Right kidney (tissue), 9 donors: Measurements from ENCODE around the gene SLC35G2.
"Not testable (repeated sequence)": the region's sequence is repeated elsewhere in the genome, so short reads cannot be mapped to it uniquely, and the experiment has no call there.

Source experiments
- DNase-seq: peaks from one replicate; pipeline ENCODE4 v3.0.0-alpha.2; 2016
- long read RNA-seq, 8 donors: transcript quantifications; one replicate each; lab custom pipeline, GENCODE V29; 2026

SLC35G2 gene
- long read RNA-seq, donor 1, partial matches to known transcripts: 0 of 1 reads
- long read RNA-seq, donor 1, other reads (novel, unspliced or antisense): 0 of 1 reads
- long read RNA-seq, donor 2: 0 reads
- long read RNA-seq, donor 3, partial matches to known transcripts: 0 of 2 reads
- long read RNA-seq, donor 3, other reads (novel, unspliced or antisense): 0 of 2 reads
- long read RNA-seq, donor 4, partial matches to known transcripts: 0 of 1 reads
- long read RNA-seq, donor 4, other reads (novel, unspliced or antisense): 0 of 1 reads
- long read RNA-seq, donor 5, partial matches to known transcripts: 0 of 8 reads
- long read RNA-seq, donor 5, other reads (novel, unspliced or antisense): 7 of 8 reads
- long read RNA-seq, donor 6, partial matches to known transcripts: 0 of 1 reads
- long read RNA-seq, donor 6, other reads (novel, unspliced or antisense): 0 of 1 reads
- long read RNA-seq, donor 7: 0 reads
- long read RNA-seq, donor 8, partial matches to known transcripts: 0 of 1 reads
- long read RNA-seq, donor 8, other reads (novel, unspliced or antisense): 0 of 1 reads

DNA sequence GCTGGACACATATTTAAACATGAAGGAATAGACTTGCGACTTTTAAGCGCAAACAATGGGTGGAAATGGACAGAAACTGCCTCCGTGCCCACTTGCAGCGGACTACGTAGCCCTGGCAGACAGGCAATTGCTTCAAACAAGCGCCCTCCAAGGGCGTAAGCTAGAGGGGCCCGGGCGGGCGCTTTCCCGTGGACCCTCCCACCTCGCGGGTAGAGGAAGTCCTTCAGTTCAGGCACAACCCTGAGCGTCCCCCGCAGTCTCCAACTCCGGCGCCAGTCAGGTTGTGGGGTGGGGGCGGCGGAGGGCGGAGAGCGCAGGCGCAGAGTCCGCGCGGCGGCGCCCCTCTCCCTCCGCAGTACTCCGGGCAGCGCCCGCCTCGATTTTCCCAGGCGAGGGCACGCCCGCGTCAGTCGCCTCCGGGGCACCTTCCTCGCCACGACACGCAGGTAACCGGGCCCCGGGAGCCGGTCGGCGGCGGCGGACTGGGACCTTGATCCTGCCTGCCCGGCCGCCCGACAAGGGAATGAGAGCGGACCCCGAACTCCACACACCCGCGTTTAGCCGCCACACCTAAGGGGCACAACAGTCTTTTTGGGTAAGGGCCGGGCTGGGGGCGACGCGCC is at the start of gene SLC35G2:
Gene SLC35G2 (plus strand): TSS at position 358 of the 623 bp plus-strand sequence. CDS start 35,335 bp downstream, outside the sequence.
- peak; percentile 81 for DNase-seq

DNA sequence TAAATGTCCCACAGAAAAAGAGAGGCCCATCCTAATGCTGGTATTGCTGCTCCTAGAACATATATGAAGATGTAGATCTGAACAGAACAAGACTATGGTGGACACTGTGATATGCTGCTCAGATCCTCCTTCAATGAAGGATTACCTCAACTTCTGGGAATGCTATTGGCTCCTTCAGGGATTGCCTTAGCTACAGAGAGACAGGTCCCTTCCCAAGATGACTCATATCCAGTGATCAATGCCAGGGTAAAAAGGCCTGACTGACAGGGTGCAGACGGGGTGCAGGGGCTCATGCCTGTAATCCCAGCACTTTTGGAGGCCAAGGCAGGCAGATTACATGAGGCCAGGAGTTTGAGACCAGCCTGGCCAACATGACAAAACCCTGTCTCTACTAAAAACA is 46.2 kb upstream of the SLC35G2 start:
- DNase-seq: no peak

DNA sequence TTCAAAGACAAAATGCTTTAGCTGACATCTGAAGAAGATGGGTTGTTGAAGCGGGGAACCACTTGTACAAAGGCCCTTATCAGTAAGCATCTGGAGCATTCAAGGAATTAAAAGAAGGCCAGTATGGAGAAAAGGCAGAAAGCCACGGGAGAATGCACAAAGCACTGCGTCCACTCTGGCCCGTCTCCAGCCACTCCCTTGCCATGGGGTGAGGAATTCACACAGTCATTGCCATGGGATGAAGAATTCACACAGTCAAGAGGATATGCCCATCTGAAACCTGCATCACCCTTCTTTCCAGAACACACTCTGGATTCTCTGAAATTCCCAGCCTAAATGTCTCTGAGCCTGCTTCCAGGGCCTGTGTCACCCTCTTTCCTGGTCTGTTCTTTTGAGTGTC is 40.1 kb upstream of the SLC35G2 start:
- DNase-seq: no peak

DNA sequence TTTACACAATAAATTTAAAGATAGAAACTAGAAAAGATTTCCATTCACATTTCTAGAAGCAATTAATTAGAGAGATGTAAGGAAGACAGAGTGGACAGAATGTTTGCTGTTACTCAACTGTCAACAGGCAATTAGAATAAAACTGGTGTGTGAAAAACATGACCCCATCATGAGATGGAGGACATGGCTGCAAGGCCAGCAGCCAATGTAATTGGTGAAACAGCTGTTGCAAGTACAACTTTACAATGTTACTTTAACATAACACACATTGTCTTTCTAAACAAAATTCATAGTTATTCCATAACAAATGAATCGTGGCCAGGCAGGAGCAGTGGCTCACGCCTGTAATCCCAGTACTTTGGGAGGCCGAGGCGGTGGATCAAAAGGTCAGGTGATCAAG is 38.2 kb upstream of the SLC35G2 start:
- DNase-seq: no peak

DNA sequence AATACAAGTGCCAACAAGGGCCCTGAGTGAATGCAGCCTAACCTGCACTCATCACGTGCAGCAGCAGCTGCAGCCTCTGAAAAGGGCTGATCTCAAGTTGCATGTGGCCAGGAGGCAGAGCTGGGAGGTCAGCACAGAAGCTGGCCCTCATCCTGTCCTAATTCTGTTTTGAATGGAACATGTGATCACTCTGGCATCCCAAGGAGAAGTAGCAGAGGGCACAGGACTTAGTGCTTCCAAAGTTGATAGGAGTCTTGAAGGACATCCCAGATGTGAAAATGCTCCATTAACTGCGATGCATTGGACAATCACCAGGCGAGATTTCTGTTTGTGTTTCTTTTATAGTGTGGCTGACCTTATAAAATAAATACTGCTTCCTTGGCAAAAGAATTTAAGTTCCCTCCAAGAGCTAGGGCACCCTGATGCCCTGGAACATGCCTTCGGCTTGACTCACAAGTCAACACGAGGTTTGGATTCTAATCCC is 35.2 kb upstream of the SLC35G2 start:
- no peak for DNase-seq

DNA sequence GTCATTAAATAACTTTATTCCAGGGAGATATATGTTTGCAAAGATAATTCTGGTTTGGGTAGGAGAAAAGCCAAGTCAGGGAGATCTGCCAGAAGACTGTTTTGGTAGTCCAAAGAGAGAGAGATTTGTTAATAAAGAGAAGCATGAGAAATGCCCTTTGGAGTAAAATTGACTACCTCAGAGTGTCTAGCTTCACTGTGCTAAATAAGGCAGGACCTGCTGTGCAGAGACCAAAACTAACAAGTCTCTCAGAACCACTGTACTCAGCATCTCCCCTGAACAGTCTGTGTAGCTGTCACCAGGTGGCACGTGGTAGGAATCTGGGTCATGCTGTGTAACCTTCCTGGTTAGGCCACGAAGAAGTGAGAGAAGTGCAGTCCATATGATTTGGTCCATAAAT is 31.6 kb upstream of the SLC35G2 start:
- DNase-seq: no peak

DNA sequence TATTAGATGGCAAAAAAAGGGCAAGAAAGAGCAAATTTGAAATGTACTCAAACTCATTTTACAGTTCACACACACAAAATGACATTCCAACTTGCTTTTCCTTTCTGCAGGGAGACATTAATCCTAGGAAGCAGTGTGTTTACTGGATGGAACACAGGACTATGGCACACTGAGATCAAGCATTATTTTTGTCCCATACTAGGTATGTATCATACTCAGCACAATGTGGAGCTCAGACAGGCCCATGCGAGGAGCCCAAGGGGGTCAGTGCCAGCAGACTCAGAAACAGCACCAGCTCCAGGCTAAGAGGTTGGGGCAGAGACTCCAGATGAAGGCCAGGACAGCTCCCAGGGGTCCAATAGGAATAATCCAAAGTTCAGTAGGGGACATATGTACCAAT is 30.8 kb upstream of the SLC35G2 start:
- no peak for DNase-seq

DNA sequence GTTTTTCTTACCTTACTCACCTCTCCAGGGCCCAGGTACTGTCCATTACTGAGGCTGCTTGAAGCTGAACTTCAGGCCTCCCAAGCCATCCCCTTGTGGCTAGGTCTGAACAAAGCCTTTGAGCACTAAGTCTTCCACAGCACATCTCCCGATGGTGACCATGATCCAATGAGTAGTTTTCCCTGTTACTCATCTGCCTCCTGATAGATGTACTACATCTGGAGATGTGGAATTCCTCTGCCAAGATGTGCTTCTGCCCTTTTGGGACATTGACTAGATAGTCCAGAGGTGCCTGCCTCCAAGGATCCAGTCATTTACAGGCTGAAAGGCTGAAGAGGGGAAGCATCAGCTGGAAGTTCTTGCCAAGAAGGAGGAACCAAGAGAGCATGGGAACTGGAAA is 28.9 kb upstream of the SLC35G2 start:
- no peak for DNase-seq

DNA sequence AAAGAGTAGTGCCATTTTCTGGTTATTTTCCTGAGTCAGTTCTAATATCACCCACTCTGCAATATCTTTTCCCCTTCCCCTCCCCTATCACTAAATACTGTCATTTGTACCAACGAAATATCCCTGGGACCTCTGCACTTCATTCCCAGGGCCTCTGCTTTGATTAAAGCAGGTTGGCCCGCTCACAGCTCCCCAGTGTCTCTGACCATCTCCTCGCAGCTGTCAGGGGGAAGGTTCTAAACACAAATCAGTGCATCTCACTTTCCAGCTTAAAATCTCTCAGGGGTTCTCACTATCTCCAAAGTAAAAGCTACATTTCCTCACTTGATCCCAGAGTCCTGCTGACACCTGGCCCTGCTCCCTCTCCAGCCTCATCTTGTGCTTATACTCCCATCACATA is 28.1 kb upstream of the SLC35G2 start:
- no peak for DNase-seq

DNA sequence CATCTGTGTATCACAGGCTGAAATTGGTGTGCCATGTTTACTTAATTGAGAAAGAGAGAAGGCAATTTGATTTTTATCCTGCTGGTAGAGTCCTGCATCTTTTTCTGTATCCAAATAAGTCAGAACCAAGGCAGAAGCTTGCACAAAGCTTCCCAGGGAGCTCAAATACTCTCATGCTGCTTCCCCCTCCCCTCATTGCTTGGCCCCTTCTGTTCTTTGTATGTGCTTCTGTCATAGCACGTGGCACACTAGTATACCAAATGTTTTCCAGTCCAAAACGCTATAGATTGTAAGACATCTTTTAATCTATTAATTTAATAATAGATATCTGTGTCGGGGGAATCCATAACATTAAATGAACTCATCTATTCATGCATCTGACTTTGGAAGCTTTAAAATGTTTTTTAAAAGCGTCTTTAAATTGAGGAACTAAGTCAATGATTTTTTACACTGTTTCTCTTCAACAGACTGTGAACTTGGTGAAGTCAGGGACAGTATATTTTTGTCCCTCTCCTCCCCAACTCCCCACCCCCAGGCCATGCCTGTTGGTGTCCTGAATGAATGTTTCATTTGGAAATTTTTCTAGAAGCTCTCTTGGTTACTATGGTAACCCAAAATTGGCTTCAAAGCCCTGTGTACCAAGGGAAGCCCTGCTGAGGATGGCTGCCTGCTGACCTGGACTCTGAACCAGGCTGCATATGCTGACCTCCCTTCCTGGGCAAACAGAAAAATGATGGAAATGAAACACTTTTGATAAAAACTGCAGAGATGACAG is 26.2 kb upstream of the SLC35G2 start:
- no peak for DNase-seq

DNA sequence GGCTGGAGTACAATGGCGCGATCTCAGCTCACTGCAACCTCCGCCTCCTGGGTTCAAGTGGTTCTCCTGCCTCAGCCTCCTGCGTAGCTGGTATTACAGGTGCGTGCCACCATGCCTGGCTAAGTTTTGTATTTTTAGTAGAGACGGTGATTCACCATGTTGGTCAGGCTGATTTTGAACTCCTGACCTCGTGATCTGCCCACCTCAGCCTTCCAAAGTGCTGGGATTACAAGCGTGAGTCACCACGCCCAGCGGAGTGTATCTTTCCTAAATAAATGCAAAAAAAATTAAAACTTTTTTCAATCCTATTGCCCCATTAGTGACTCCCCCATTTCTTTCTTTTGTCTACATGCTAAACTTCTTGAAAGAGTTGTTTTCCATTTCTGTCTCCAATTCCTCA is 17.8 kb upstream of the SLC35G2 start:
- DNase-seq: not testable (repeated sequence)

DNA sequence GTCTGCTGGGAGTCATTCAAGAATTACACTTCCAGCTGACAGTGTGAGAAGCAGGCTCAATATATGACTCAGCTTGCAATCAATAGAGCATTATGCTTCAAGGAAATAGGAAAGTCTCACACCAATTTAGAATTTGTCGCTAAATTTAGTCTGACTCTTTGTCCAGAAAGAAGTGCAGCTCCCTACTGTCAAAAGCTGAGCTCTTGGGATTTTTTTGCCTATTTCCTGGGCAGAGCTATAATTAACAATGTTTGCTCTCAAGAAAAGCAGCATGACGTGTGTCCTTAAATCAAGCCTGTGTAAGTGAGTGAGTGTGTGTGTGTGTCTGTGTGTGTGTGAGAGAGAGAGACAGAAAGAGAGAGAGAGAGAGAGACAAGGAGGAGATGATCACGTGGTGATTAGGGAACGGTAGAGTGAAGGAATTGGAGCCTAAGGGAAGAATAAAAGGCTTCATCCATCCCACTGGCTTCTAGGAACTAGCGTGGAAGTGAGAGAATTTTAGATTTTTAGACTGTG is 16.4 kb upstream of the SLC35G2 start:
- DNase-seq: peak; percentile 6

DNA sequence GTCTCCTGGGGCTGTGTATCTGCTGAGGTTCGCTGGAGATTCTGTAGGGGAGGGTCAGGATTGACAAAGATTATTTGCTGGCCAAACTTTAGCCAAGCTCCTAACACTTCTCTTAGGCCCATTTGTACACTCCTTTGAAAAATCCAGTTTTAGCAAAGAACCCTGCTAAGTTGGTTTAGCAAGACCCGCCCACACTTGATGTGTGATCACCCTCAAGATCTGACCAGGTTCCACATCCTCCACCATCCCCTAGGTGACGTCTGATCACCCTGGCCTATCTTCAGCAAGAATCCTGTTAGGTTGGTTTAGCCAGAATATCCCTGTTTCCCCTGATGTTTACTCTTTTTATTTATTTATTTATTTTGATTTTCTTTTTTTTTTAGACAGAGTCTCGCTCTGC is 14.8 kb upstream of the SLC35G2 start:
- no peak for DNase-seq

DNA sequence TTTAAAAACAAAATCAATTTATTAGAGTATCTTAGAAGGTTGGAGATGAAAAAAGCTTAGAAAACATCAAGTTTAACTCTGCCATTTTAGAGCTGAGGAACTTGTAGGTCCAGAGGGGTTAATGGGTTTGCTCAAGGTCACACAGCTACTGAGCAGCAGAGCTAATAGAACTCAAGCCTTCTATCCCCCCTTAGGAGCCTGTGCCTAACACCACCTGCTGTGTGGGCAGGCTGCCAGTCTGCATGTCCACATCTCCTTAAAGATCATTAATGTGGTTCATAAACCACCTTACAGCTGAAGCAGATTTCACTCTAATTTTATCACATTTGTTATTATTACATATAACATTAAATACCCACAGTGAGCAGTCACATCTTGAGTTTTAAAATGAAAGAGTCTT is 14.1 kb upstream of the SLC35G2 start:
- no peak for DNase-seq

DNA sequence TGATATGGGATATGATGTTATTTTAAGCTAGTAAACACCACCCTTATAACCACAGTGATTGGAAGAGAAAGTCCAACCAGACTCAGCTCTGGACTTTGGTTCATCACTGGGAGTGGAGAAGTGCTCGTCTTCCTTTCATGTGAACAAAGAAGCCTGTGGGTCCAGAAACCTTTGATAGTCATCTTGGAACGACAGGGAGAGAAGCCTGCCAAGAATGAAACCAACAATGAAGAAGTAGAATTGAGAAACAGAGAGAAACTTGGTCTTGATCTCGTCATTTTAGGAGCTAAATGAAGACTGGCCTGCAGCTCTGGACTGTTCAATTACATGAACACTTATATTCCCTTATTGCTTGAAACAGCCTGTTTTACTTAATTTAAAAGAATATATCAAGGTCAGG is 13.1 kb upstream of the SLC35G2 start:
- DNase-seq: no peak

DNA sequence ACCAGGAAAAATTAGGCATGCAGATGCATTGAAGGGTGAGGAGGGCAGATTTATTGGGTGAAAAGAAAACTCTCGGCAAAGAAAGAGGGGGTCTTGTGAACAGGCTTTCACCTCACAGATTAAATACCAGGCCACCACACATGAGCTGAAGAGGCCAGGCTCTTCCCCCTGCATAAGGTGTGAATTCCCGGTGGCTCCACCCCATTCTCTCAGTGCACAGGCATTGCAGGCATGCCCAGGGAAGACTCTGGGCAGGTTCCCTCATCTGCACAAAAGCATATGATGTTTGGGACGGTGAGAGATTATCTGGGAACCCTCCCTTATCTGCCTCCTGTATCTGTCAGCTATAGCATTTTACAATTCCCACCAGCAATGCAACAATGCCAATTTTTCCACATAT is 7.2 kb upstream of the SLC35G2 start:
- DNase-seq: no peak

DNA sequence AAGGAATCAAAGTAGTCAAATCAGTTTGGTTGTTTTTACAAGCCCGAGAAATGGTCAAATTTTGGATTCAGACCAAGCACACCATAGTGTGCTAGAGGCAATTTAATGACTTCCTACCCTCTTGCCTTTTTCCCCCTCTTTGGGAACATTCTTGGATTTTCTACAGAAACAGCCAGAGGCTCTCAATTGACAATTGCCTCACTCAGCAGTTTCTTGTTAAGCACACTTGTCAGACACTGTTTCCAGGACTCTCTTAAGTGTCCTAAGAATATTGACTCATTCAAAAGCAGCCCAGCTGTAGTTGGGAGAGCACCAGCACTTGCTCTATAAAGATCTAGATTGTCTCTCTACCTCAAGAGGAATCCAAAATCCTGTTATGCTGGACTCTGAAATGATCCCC is 1.5 kb upstream of the SLC35G2 start:
- DNase-seq: no peak

DNA sequence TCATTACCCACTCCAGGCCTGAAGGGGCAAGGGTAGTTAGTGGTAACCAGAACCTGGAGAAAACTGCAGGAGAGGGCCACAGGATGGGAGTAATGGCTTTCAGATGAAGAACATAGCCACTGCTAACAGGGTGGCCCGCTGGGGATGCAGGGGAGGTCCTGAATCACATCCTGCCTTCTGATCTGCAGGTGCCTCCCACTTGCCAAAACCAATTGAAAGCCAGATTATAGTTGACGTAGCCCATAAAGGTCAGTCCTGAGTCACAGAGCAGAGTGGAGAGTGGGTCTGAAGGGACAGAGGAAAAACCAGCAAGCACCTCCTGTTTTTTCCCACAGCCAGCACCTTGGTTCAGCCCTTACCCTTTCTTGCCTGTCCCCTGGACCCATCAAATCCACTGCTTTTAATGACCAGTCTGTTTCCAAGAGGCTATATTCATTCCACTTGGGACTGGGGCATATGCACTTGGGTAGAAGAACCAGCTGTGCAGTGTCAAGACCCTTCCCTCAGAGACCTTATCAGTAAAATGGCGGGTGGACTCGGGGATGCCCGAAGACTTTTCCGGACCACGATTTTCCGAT is 646 bp upstream of the SLC35G2 start:
- no peak for DNase-seq

DNA sequence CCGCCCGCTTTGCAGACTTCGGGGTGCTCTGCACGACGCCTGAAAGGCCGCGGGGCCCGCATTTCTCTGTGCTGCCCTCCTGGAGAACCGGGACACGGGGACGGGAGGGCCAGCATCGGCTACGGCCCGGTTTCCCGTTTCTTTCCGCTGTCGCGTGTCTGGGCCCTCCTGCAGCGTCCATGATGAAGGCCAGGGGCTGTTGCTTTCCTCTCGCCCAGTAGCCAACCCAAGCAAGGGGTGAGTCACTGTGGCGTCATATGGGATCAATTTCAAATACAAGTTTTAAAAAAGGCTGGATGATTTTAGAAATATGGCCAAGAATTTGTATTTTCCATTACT is 435 bp downstream of the SLC35G2 start:
- DNase-seq: no peak

DNA sequence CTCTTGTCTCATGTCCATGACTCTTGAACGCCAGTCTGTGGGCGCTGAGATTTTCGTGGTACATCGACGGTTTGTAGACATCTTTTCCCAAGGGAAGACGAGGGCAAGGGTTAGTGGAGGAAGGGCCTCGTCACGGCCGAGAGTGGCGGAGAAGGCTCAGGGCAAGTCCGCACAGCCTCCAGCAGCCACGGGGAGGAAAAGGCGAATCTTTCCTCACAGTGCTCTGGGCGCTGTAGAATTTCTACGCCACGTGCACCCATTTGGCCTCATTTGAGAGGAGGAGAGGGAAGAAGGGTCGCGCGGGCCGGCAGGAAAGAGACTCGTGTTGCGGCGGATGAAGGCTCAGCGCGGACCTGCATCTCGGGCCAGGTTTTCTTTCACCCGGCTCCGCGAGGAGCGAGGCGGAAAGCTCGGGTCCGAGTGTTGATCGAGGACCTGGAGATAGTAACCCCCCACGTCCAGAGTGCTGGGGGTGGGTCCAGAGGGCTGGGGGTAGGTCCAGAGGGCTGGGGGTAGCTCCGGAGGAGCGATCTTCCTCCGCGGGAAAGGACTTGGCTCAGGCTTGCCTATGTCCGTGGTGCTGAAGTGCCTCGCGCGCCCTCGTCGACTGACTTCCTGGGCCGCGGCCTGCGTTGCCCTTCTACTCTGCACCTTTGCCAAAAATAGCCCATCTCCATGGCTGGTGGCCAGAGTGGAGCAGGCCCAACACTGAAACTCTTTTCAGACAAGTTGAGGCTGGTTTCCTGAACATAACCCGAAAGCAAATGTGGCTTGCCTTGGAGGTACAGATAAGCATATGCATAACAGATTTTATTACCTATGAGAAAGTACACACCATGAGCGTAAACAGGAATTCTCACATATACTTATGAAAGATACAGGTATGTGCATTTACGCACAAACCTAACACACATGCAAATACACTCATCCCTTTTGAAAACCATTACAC is 1.1 kb downstream of the SLC35G2 start:
- DNase-seq: peak; percentile 70

DNA sequence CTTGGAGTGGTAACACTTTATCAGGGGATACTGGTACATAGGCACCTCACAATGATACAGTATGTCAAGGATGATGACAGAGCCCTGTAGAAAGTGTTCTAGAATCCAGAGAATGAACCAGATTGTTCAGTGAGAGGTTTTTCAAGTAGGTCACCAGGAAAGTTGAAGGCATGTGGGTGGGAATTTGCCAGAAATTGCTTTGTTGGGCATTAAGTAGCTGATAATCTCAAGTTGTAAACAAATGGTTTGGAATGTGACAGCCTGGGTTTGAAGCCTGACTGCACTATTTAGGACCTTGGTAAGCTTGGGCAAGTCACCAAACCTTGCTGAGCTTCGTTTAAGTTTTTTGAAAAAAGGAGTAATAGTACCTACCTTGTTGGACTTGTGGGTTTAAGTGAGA is 12.5 kb downstream of the SLC35G2 start:
- no peak for DNase-seq
